Calu3 (cell line): Measurements from ENCODE around the gene ITPR1. TPM values are rescaled to one million over a fixed set of nuclear protein-coding genes. Genes with fewer than 3 reads are reported as not detected.

Experiments
- BruUV-seq: library from RNA; stranded (reverse); fragments of 400-500 nt; replicated peaks from 2 replicates; lab custom pipeline; 2021; lab: Mats Ljungman, UMichigan
- CTCF ChIA-PET: fragments of 300-600 bp; sonication (Branson Sonifier 250); formaldehyde crosslinking; loops from one replicate; lab custom pipeline; 2022; ENCODE audit warnings: antibody characterized with exemption; lab: Charles Lee
- DNase-seq: peaks from one replicate; pipeline ENCODE4 v3.0.0; 2022
- H3K27ac Mint-ChIP-seq: one replicate; pipeline ENCODE4 v1.8.0; 2022; ENCODE audit warnings: mixed read lengths; ENCODE audit not compliant: unreplicated experiment
- H3K27me3 Mint-ChIP-seq: one replicate; pipeline ENCODE4 v1.8.0; 2022; ENCODE audit warnings: mixed read lengths; ENCODE audit not compliant: unreplicated experiment
- H3K36me3 Mint-ChIP-seq: one replicate; pipeline ENCODE4 v1.8.0; 2022; ENCODE audit warnings: mild to moderate bottlenecking, moderate library complexity, mixed read lengths; ENCODE audit not compliant: insufficient read depth, unreplicated experiment
- H3K4me1 Mint-ChIP-seq: one replicate; pipeline ENCODE4 v1.8.0; 2022; ENCODE audit warnings: mild to moderate bottlenecking, low read depth, mixed read lengths; ENCODE audit not compliant: unreplicated experiment
- H3K4me3 Mint-ChIP-seq: one replicate; pipeline ENCODE4 v1.8.0; 2022; ENCODE audit warnings: mild to moderate bottlenecking, low read depth, moderate library complexity, mixed read lengths; ENCODE audit not compliant: unreplicated experiment
- H3K9me3 Mint-ChIP-seq: one replicate; pipeline ENCODE4 v1.8.0; 2022; ENCODE audit warnings: low read depth, mixed read lengths; ENCODE audit not compliant: unreplicated experiment
- CTCF ChIP-seq: fragments of 200-600 bp; IDR thresholded peaks from one replicate; pipeline ENCODE4 v1.8.0; 2022; ENCODE audit warnings: antibody characterized with exemption; ENCODE audit not compliant: unreplicated experiment
- intact Hi-C: fragments of 100-400 bp; cut with micrococcal nuclease; formaldehyde crosslinking; loops from one replicate; pipeline ENCODE4 v1.10.0; 2022; ENCODE audit not compliant: unreplicated experiment
- total RNA-seq: library from RNA; stranded (reverse); gene quantifications from 2 replicates; pipeline ENCODE4 v1.2.3, GENCODE V29; 2022

Gene ITPR1
- total RNA-seq, 1 experiment from 2014 or later: 4.2 TPM

GRCh38 chr3:4517093-4517492 lies 23.9 kb downstream of the ITPR1 start:
- no peak overlapping the region for H3K27ac Mint-ChIP-seq
- CTCF ChIA-PET: no interaction called here
- H3K36me3 Mint-ChIP-seq: no peaks in the 10 kb centered on the region
- DNase-seq: no peak
- TF ChIP-seq CTCF: no peak
- H3K9me3 Mint-ChIP-seq: no peaks in the 10 kb centered on the region
- no TSS peak for BruUV-seq
- H3K4me3 Mint-ChIP-seq: no peak overlapping the region
- intact Hi-C loops: no loop called here
- H3K27me3 Mint-ChIP-seq: no peaks in the 10 kb centered on the region
- no peaks in the 10 kb centered on the region for H3K4me1 Mint-ChIP-seq

DNA sequence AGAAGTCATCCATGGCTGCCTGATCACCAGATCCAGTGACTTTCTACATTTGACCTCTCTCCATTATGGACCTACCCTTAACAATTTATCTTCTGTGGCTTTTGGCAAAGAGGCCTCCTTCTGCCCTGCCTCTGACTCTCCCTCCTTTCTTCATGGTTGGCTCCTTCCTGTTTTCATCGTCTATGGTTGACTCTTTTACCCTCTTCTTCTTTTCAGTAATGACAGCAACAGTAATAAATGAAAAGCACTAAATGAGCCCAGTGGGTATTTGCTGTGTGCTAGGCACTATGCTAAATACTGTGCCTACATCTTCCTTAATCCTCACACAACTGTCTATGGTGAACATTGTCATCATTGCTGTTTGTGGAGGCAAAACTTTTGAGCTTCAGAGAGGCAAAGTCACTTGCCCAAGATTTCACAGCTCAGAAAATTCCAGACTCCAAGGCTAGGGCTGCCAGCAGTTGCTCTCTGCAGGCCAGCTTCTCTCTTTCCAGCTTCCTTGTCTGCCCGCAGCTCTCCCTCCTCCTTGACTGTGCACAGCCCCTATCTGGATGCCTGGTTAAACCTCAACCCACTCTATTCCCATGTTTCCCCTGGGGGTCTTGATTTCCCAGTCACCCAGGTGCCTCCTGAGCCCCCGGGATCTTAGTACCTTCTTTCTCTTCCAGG lies 24.6 kb downstream of the ITPR1 start:
- CTCF ChIA-PET: no interaction called here
- TF ChIP-seq CTCF: no peak
- intact Hi-C loops: no loop called here
- H3K27ac Mint-ChIP-seq: no peak overlapping the region
- BruUV-seq: no TSS peak
- DNase-seq: no peak
- no peaks in the 10 kb centered on the region for H3K36me3 Mint-ChIP-seq
- H3K4me3 Mint-ChIP-seq: no peak overlapping the region
- no peaks in the 10 kb centered on the region for H3K27me3 Mint-ChIP-seq
- no peaks in the 10 kb centered on the region for H3K9me3 Mint-ChIP-seq
- H3K4me1 Mint-ChIP-seq: no peaks in the 10 kb centered on the region

DNA sequence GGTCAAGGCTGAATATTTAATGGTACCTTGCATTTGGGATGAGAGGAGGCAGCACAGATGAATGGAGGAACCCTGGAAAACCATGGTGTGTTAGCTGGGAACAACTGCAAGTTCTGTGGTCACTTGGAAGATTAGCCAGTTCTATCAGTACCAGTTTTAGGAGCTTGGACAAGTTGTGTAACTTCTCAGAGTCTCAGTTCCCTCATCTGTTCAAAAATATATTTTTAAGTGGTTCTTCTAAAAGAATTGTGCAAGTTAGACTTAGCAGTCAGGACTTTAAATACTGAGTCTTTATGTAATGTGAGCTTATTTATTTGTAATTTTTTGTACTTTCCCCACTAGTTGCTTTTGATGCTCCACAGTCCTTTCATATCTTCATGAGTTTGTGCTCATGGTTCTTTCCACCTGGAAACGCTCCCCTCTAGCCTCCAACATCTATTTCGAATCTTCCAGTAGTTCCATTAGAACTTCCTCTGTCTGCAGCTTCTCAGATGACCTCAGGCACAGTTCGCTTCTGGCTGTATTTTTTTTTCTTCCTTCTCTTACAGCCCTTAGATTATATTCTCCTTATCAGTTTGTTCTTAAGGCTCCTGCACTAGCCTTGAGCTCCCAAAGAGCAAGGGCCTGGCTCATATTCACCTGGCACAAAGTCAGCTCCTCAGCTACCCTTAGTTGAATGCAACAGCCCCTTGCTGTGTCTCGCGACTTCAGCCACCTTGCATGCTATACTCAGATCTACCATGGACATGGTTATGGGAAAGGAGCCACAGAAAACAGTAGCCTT lies 27.1 kb downstream of the ITPR1 start:
- Mint-ChIP-seq H3K4me1 (no peaks in the 10 kb centered on the region), H3K9me3 (no peaks in the 10 kb centered on the region), H3K27ac (no peak overlapping the region), H3K36me3 (no peaks in the 10 kb centered on the region), H3K27me3 (no peaks in the 10 kb centered on the region), H3K4me3 (no peak overlapping the region)
- DNase-seq: no peak
- no peak for TF ChIP-seq CTCF
- intact Hi-C loops: no loop called here
- no TSS peak for BruUV-seq
- CTCF ChIA-PET: no interaction called here

GRCh38 chr3:4522947-4523346 lies 29.8 kb downstream of the ITPR1 start:
- TF ChIP-seq CTCF: no peak
- Mint-ChIP-seq H3K4me1 (no peaks in the 10 kb centered on the region), H3K27ac (no peak overlapping the region), H3K4me3 (no peak overlapping the region), H3K27me3 (no peaks in the 10 kb centered on the region), H3K36me3 (no peaks in the 10 kb centered on the region), H3K9me3 (no peaks in the 10 kb centered on the region)
- CTCF ChIA-PET: no interaction called here
- BruUV-seq: no TSS peak
- intact Hi-C loops: no loop called here
- DNase-seq: no peak
